Activated naive CD8-positive, alpha-beta T cell treated with anti-CD3 and anti-CD28 coated beads, Interleukin-2, amount 50 U/mL, for 24 hours (primary cell): ENCODE measurements around the gene F7.

Experiments
- ATAC-seq: fragments of 150-1000 bp; cut with Tn5 transposase; one replicate; pipeline ENCODE4 v1.10.0; 2021
- DNase-seq: peaks from one replicate; pipeline ENCODE4 v3.0.0; 2021
- H3K27ac Mint-ChIP-seq: one replicate; pipeline ENCODE4 v1.8.0; 2021; ENCODE audit warnings: mild to moderate bottlenecking, mixed read lengths
- H3K27me3 Mint-ChIP-seq: one replicate; pipeline ENCODE4 v1.8.0; 2021; ENCODE audit warnings: mixed read lengths
- H3K36me3 Mint-ChIP-seq: one replicate; pipeline ENCODE4 v1.8.0; 2021; ENCODE audit warnings: low read depth, mixed read lengths
- H3K4me1 Mint-ChIP-seq: one replicate; pipeline ENCODE4 v1.8.0; 2021; ENCODE audit warnings: mixed read lengths
- H3K4me3 Mint-ChIP-seq: one replicate; pipeline ENCODE4 v1.8.0; 2021; ENCODE audit warnings: mild to moderate bottlenecking, moderate library complexity, mixed read lengths
- H3K9me3 Mint-ChIP-seq: one replicate; pipeline ENCODE4 v1.8.0; 2021; ENCODE audit warnings: mixed read lengths

Gene F7

DNA sequence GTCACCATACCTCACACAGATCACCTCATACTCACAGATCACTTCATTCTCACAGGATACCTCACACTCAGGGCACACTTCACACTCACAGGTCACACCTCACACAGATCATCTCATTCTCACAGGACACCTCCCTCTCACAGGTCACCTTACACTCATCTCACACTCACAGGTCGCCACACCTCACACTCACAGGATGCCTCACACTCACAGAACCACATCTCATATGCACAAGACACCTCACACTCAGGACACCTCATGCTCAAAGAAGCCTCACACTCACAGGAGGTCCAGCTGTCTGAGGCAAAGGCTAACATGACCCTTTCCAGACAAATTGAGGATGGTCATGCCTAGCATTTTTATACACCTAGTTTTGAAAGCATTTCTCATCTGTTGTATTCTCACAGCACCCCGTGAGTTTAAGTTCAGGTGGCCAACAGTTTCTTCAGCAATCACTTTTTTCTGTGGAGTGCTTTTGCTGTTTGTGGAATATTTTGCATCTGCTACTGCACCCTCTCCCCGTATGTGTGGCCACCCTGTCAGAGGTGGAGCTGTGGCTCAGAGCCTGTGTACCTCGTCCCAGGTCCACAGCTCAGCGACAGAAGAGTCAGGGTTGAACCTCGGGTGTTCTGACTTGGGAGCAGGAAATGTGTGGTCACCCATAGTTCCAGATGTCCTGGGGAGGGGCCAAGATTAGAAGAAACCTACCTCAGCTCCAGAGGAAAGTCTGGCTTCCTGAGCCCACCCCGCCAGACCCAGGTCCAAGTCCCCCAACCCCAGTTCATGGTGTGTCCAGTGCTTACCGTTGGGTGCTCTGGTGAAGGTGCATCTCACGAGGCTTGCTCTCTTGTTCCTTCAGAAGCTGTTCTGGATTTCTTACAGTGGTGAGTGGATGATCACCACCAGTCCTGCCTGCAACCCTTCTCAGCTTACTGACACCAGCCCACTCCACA lies 7.6 kb downstream of the F7 start:
- Mint-ChIP-seq H3K36me3 (peaks cover 2% of the 10 kb centered on the region), H3K27ac (no peak overlapping the region), H3K4me1 (peaks cover 5% of the 10 kb centered on the region), H3K4me3 (no peak overlapping the region), H3K27me3 (peaks cover 3% of the 10 kb centered on the region), H3K9me3 (no peaks in the 10 kb centered on the region)
- DNase-seq: no peak
- peak; percentile 36 for ATAC-seq

DNA sequence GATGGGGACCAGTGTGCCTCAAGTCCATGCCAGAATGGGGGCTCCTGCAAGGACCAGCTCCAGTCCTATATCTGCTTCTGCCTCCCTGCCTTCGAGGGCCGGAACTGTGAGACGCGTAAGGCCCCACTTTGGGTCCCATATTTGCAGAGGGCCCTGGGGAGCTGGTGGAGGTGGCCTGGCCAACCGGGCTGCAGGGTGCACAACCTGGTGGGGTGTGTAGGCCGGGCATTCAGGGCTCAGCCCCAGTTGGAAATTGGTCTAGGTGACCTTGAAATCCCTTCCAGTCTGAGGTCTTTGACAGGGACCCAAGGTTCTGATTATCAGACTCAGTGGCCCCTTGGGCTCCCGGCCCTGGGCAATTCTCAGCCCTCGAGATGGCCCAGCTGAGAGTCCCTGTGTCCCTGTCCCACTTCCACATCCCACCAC lies 8.3 kb downstream of the F7 start:
- peaks cover 5% of the 10 kb centered on the region for H3K4me1 Mint-ChIP-seq
- peaks cover 3% of the 10 kb centered on the region for H3K27me3 Mint-ChIP-seq
- no peaks in the 10 kb centered on the region for H3K9me3 Mint-ChIP-seq
- no peak overlapping the region for H3K4me3 Mint-ChIP-seq
- H3K27ac Mint-ChIP-seq: no peak overlapping the region
- peaks cover 2% of the 10 kb centered on the region for H3K36me3 Mint-ChIP-seq
- ATAC-seq: no peak
- DNase-seq: no peak

DNA sequence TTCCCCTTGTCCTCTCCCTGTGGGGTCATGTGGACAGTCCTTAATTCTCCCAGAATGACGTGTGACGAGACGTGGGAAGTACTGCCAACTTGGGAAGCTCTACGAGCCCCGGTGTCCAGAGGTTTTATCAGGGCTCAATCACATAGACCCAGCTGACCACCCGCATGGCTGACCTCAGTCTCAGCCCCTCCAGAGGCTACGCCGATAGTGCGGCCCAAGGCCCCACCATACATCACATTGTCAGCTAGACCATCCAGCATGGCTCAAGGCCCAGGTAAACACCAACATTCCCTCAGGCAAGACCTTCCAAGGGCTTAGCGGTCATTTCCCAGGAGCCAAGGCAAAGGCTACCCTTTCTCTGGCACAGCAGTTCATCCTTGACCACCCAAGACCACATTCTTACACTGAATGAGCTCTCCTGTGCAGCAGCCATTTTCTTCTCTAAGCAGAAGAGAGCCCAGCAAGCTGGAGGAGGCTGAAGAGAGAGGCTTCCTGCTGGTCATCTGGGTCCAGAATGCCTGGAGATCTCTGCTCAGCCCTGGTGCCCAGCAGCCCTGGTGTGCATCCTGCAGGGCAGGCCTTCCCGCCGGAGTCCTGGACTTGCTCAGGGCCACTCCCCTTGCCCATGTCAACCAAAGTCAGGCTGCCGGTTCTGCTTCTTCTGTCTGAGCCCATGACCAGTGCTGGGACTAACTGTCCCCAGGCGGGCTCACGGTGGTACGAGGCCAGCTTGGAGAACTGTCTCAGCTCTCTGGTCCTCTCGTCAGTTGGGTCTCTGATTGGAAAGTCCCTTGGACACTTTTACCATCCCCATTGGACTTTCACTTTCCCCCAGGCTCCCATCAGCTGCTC lies 9.1 kb downstream of the F7 start:
- no peak overlapping the region for H3K27ac Mint-ChIP-seq
- H3K9me3 Mint-ChIP-seq: no peaks in the 10 kb centered on the region
- DNase-seq: no peak
- H3K27me3 Mint-ChIP-seq: no peaks in the 10 kb centered on the region
- no peak for ATAC-seq
- no peak overlapping the region for H3K4me3 Mint-ChIP-seq
- no peaks in the 10 kb centered on the region for H3K36me3 Mint-ChIP-seq
- peaks cover 2% of the 10 kb centered on the region for H3K4me1 Mint-ChIP-seq

GRCh38 chr13:113115363-113116205 lies 10.0 kb downstream of the F7 start:
- no peaks in the 10 kb centered on the region for H3K9me3 Mint-ChIP-seq
- H3K36me3 Mint-ChIP-seq: no peaks in the 10 kb centered on the region
- DNase-seq (no peak), ATAC-seq (no peak)
- peaks cover 2% of the 10 kb centered on the region for H3K4me1 Mint-ChIP-seq
- H3K4me3 Mint-ChIP-seq: no peak overlapping the region
- H3K27me3 Mint-ChIP-seq: no peaks in the 10 kb centered on the region
- no peak overlapping the region for H3K27ac Mint-ChIP-seq

DNA sequence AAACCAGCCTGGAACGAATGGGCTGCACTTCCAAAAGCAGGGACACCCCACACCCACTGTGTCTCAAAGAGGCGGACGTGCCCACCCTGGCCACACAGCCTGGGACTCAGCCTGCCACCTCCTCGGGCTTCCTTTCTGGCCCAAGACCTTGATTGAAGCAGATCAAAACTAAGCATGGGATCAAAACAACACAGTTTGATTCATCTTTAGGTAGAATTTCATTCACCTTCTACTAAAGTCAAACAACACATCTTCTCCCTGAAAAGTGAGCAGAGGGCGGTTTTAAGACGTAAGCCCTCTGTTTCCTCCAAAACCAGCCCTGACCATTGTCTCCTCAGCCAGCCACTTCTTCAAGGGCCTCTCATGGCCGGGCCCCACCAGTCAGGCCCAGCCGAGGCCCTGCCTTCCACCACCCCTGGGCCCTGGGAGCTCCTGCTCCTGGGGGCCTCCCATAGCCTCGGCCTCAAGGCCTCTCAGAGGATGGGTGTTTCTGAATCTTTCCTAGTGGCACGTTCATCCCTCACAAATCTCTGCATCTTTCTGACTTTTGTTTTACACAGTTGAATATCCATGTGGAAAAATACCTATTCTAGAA lies 10.7 kb downstream of the F7 start:
- no peak overlapping the region for H3K27ac Mint-ChIP-seq
- DNase-seq: no peak
- ATAC-seq: no peak
- no peaks in the 10 kb centered on the region for H3K4me1 Mint-ChIP-seq
- H3K9me3 Mint-ChIP-seq: no peaks in the 10 kb centered on the region
- H3K4me3 Mint-ChIP-seq: no peak overlapping the region
- H3K27me3 Mint-ChIP-seq: no peaks in the 10 kb centered on the region
- H3K36me3 Mint-ChIP-seq: no peaks in the 10 kb centered on the region

- H3K9me3 Mint-ChIP-seq: no peaks in the 10 kb centered on the region
- H3K27ac Mint-ChIP-seq: no peak overlapping the region
- no peak overlapping the region for H3K4me3 Mint-ChIP-seq
- ATAC-seq (no peak), DNase-seq (no peak)
- H3K4me1 Mint-ChIP-seq: no peaks in the 10 kb centered on the region
- no peaks in the 10 kb centered on the region for H3K27me3 Mint-ChIP-seq
- no peaks in the 10 kb centered on the region for H3K36me3 Mint-ChIP-seq
Measured at GRCh38 chr13:113116871-113117271, 11.3 kb downstream of the F7 start.

DNA sequence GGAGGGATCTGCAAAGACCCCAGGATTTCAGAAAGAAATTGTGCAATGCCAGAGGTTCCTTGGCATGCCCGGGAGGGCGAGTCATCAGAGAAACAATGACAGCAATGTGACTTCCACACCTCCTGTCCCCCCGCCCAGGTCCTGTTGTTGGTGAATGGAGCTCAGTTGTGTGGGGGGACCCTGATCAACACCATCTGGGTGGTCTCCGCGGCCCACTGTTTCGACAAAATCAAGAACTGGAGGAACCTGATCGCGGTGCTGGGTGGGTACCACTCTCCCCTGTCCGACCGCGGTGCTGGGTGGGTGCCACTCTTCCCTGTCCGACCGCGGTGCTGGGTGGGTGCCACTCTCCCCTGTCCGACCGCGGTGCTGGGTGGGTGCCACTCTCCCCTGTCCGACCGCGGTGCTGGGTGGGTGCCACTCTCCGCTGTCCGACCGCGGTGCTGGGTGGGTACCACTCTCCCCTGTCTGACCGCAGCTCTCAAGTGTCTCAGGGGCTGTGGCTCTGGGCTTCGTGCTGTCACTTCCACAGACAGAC lies 11.8 kb downstream of the F7 start:
- Mint-ChIP-seq H3K27ac (no peak overlapping the region), H3K36me3 (no peaks in the 10 kb centered on the region), H3K9me3 (no peaks in the 10 kb centered on the region), H3K4me1 (no peaks in the 10 kb centered on the region), H3K4me3 (no peak overlapping the region), H3K27me3 (no peaks in the 10 kb centered on the region)
- ATAC-seq: no peak
- no peak for DNase-seq

DNA sequence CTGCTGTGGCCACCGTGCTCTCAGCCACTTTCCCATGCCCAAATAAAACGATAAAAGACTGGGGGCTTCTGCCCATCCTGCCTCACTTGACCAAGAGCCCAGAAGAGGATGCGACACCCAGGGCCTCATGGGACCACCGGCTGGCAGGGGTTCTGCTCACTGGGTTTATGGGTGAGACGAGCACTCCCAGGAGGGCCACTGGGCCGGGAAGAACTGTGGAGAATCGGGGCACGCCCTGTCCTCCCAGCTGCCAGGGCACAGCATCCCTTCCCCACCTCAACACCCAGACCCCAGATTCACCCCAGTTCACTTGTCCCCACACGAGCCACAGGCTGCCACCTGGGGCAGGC lies 12.3 kb downstream of the F7 start:
- Mint-ChIP-seq H3K27ac (no peak overlapping the region), H3K4me3 (no peak overlapping the region), H3K9me3 (no peaks in the 10 kb centered on the region), H3K4me1 (no peaks in the 10 kb centered on the region), H3K36me3 (no peaks in the 10 kb centered on the region), H3K27me3 (no peaks in the 10 kb centered on the region)
- no peak for DNase-seq
- no peak for ATAC-seq

DNA sequence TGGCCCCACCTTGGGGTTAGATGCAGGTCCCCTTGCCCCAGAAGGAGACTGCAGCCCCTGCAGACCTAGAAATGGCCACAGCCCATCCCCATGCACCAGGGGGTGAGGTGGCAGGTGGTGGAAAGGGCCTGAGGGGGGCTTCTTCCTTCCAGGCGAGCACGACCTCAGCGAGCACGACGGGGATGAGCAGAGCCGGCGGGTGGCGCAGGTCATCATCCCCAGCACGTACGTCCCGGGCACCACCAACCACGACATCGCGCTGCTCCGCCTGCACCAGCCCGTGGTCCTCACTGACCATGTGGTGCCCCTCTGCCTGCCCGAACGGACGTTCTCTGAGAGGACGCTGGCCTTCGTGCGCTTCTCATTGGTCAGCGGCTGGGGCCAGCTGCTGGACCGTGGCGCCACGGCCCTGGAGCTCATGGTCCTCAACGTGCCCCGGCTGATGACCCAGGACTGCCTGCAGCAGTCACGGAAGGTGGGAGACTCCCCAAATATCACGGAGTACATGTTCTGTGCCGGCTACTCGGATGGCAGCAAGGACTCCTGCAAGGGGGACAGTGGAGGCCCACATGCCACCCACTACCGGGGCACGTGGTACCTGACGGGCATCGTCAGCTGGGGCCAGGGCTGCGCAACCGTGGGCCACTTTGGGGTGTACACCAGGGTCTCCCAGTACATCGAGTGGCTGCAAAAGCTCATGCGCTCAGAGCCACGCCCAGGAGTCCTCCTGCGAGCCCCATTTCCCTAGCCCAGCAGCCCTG lies 12.8 kb downstream of the F7 start:
- no peak for ATAC-seq
- H3K4me3 Mint-ChIP-seq: no peak overlapping the region

GRCh38 chr13:113119166-113119821 lies 13.7 kb downstream of the F7 start:
- Mint-ChIP-seq H3K9me3 (no peaks in the 10 kb centered on the region), H3K27me3 (no peaks in the 10 kb centered on the region), H3K4me3 (no peak overlapping the region), H3K27ac (no peak overlapping the region), H3K4me1 (no peaks in the 10 kb centered on the region), H3K36me3 (no peaks in the 10 kb centered on the region)
- DNase-seq (no peak), ATAC-seq (no peak)

More for the DNA sequence above, 12.8 kb downstream of the F7 start:
- Mint-ChIP-seq H3K4me1 (no peaks in the 10 kb centered on the region), H3K36me3 (no peaks in the 10 kb centered on the region), H3K9me3 (no peaks in the 10 kb centered on the region), H3K27me3 (no peaks in the 10 kb centered on the region), H3K27ac (no peak overlapping the region)
- DNase-seq: no peak

DNA sequence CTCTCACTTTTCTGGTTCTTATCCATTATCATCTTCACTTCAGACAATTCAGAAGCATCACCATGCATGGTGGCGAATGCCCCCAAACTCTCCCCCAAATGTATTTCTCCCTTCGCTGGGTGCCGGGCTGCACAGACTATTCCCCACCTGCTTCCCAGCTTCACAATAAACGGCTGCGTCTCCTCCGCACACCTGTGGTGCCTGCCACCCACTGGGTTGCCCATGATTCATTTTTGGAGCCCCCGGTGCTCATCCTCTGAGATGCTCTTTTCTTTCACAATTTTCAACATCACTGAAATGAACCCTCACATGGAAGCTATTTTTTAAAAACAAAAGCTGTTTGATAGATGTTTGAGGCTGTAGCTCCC lies 14.2 kb downstream of the F7 start:
- no peak overlapping the region for H3K27ac Mint-ChIP-seq

DNA sequence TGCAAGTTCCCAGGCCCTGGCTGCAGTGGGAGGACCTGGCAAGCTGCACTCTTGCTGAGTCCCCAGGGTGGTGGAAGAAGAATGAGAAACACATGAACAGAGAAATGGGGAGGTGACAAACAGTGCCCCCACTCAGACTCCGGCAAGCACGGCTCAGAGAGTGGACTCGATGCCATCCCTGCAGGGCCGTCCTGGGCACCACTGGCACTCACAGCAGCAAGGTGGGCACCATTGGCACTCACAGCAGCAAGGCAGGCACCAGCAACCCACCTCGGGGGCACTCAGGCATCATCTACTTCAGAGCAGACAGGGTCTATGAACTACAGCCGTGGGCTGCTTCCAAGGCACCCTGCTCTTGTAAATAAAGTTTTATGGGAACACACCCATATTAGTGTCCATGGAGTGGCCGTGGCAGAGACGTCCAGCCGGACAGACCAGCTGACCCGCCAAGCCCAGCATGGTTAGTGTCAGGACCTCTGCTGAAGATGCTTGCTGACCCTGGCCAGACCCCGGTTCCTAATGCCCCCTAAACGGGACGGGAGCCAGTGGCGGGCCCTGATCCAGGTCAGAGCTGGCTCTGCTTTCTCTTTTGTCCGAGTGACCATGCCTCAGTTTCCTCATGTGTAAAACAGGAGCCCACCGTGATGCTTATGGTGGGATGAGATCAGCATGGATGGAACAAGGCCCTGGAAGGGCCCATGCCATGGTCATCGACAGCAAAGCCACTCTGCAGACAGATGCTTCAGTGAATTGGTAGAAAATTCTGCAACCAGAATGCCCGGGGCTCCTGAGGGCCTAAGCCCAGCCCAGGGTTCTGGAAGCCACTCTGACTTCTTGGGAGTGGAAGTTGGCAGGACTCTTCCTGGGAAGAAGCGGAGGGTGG lies 14.9 kb downstream of the F7 start:
- DNase-seq: no peak
- Mint-ChIP-seq H3K36me3 (no peaks in the 10 kb centered on the region), H3K4me1 (no peaks in the 10 kb centered on the region), H3K9me3 (no peaks in the 10 kb centered on the region), H3K27me3 (no peaks in the 10 kb centered on the region), H3K27ac (no peak overlapping the region), H3K4me3 (no peak overlapping the region)
- ATAC-seq: no peak

More for the DNA sequence above, 14.2 kb downstream of the F7 start:
- ATAC-seq (no peak), DNase-seq (no peak)
- Mint-ChIP-seq H3K27me3 (no peaks in the 10 kb centered on the region), H3K4me1 (no peaks in the 10 kb centered on the region), H3K4me3 (no peak overlapping the region), H3K36me3 (no peaks in the 10 kb centered on the region), H3K9me3 (no peaks in the 10 kb centered on the region)
